HCT116 (cell line): ENCODE results near the gene PSMC3IP.

ENCODE experiments used
- CEBPB ChIP-seq: IDR thresholded peaks from 2 replicates; pipeline ENCODE4 v1.6.1; 2012; ENCODE audit warnings: low read depth
- CTCF ChIP-seq, 3 experiments: fragments of 200-600 bp in 1 of 3; sonication (generic) in 1 of 3; IDR thresholded peaks in 2 of 3; conservative IDR thresholded peaks in 1 of 3; 2 replicates each; pipeline ENCODE4 v1.5.1; 2012 to 2017; ENCODE audit warnings: low read depth in 2 of 3, low read length in 2 of 3, antibody characterized with exemption in 1 of 3, borderline replicate concordance in 1 of 3, control low read depth in 1 of 3, mild to moderate bottlenecking in 1 of 3, mixed read lengths in 1 of 3, mixed run types in 1 of 3, moderate library complexity in 1 of 3; ENCODE audit not compliant: insufficient read depth in 1 of 3
- EGR1 ChIP-seq: IDR thresholded peaks from 2 replicates; pipeline ENCODE4 v1.6.1; 2012; ENCODE audit warnings: low read depth
- ELF1 ChIP-seq: IDR thresholded peaks from 2 replicates; pipeline ENCODE4 v1.6.1; 2012; ENCODE audit warnings: low read depth, borderline replicate concordance
- EZH2 ChIP-seq: fragments of 200-600 bp; sonication (generic); IDR thresholded peaks from 2 replicates; pipeline ENCODE4 v1.6.1; 2017; ENCODE audit warnings: antibody characterized with exemption, mixed run types
- EZH2phosphoT487 ChIP-seq: fragments of 200-600 bp; IDR thresholded peaks from 2 replicates; pipeline ENCODE4 v1.6.1; 2018; ENCODE audit warnings: antibody characterized with exemption, borderline replicate concordance
- FOSL1 ChIP-seq: IDR thresholded peaks from 2 replicates; pipeline ENCODE4 v1.6.1; 2012; ENCODE audit warnings: low read depth
- POLR2A ChIP-seq: IDR thresholded peaks from 2 replicates; pipeline ENCODE4 v1.7.0; 2011; ENCODE audit warnings: borderline replicate concordance; ENCODE audit not compliant: insufficient read depth, insufficient read length; ENCODE audit errors: extremely low read depth
- POLR2AphosphoS5 ChIP-seq: IDR thresholded peaks from 2 replicates; pipeline ENCODE4 v1.6.1; 2011; ENCODE audit warnings: mild to moderate bottlenecking, low read depth, low read length, moderate library complexity
- RAD21 ChIP-seq: IDR thresholded peaks from 2 replicates; pipeline ENCODE4 v1.6.1; 2012; ENCODE audit warnings: low read depth, mild to moderate bottlenecking
- SP1 ChIP-seq: IDR thresholded peaks from 2 replicates; pipeline ENCODE4 v1.6.1; 2012; ENCODE audit warnings: low read depth
- YY1 ChIP-seq: IDR thresholded peaks from 2 replicates; pipeline ENCODE4 v1.6.1; 2011; ENCODE audit warnings: low read length, low read depth, moderate library complexity, mild to moderate bottlenecking; ENCODE audit not compliant: insufficient replicate concordance; ENCODE audit errors: extremely low read depth
- ZBTB33 ChIP-seq: IDR thresholded peaks from 2 replicates; pipeline ENCODE4 v1.6.1; 2011; ENCODE audit warnings: mild to moderate bottlenecking, low read length, moderate library complexity; ENCODE audit not compliant: insufficient replicate concordance; ENCODE audit errors: extremely low read depth
- ZNF274 ChIP-seq: fragments of 200-500 bp; sonication (Bioruptor generic); IDR thresholded peaks from 2 replicates; pipeline ENCODE4 v1.6.1; 2014; ENCODE audit warnings: mild to moderate bottlenecking, low read depth, low read length, inconsistent platforms

DNA sequence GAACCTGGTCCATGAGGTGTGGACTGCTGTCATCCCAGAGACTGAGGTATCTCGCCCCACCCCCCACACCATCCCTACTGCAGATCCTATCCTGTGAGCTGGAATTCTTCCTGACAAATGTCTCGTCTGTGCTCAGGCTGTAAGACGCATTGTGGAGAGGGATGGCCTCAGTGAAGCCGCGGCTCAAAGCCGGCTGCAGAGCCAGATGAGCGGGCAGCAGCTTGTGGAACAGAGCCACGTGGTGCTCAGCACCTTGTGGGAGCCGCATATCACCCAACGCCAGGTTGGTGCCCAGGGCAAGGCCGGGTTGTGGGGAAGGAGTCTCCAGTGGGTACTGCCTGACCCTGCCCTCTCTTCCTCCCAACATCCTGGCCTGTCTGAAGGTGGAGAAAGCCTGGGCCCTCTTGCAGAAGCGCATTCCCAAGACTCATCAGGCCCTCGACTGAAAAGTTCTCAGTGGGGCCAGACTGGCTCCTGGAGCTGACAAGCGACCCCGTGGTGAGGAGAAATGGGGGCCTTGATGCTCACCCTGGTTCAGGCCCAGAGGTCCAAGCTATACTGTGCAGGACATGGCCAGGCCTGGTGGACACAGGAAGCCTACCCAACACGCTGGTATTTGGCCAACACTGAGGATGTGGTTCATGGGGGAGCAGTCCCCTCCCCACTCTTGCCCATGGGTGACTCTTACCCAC is 11.9 kb downstream of the PSMC3IP start:
- TF ChIP-seq RAD21, result no peak
- no peak for TF ChIP-seq CTCF (IDR thresholded peaks at IDR 0.05 in 2 of 3, conservative IDR thresholded peaks at IDR 0.05 in 1 of 3; ENCODE audit: borderline replicate concordance in 1 of 3, insufficient read depth in 1 of 3, low read depth in 2 of 3, low read length in 2 of 3)
- TF ChIP-seq POLR2A, result no peak
- no peak for TF ChIP-seq EZH2
- no peak for TF ChIP-seq POLR2AphosphoS5
- no peak for TF ChIP-seq CEBPB
- TF ChIP-seq FOSL1, result no peak
- no peak for TF ChIP-seq EGR1
- TF ChIP-seq YY1, result no peak
- no peak for TF ChIP-seq ELF1
- no peak for TF ChIP-seq ZBTB33
- no peak for TF ChIP-seq ZNF274
- TF ChIP-seq EZH2phosphoT487, result no peak
- no peak for TF ChIP-seq SP1
